ENCODE measurements around the gene CX3CR1.
"Not testable (repeated sequence)": the region's sequence is repeated elsewhere in the genome, so short reads cannot be mapped to it uniquely, and the experiment has no call there.

CX3CR1 gene
- 1.9 to 20.9 reads per million in 2 donors for total RNA-seq

DNA sequence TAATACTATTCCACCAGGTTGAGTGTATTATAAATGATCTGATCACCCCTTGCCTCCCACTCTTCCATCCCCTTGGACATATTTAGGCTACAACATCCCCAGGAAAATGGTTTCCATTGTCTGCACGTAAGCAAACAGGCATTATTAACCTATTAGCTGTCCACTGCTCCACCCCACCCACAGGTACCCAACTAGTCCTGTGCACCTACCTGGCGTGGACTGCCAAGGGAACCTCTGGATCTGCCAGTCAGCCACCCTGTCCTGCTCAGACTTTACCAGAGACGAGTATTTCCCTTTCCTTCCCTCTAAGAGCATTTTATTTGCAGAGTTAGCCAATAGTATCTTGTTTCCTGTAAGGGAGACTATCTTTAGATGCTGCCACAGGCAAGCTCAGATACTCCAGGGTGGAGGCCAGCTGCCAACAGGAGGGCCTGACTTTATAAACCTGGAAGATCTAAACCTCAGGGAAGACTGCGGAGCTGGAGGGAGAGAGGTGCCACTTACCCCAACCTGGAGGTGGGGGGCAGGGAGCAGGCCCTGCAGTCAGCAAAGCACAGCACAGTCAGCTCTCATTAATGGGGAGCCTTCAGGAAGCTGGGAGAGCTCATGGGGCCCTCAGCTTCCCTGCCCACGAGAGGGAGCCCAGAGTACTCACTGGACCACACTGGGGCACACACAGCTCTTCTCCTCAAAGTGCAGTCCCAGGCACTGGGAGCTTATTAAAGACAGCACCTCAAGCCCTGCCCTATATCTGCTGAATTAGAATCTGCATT is at the start of gene CX3CR1:
TSS of gene CX3CR1 (minus strand) at position 292 of the 773 bp plus-strand sequence. CDS start 13,527 bp downstream, outside the sequence.
- no peak for DNase-seq

- no peak for DNase-seq
Observed at GRCh38 chr3:39329493-39329892, 49.7 kb upstream of the CX3CR1 start, which contains the start of gene CCR8. CCR8 (plus strand) TSS chr3:39329709; CDS start chr3:39332332, 2,623 bp downstream.

- no peak for DNase-seq
Observed at GRCh38 chr3:39327746-39328349, 48.0 kb upstream of the CX3CR1 start.

GRCh38 chr3:39327053-39327745 is 47.4 kb upstream of the CX3CR1 start:
- no peak for DNase-seq

- DNase-seq: no peak
Observed at GRCh38 chr3:39325236-39325635, 45.4 kb upstream of the CX3CR1 start.

DNA sequence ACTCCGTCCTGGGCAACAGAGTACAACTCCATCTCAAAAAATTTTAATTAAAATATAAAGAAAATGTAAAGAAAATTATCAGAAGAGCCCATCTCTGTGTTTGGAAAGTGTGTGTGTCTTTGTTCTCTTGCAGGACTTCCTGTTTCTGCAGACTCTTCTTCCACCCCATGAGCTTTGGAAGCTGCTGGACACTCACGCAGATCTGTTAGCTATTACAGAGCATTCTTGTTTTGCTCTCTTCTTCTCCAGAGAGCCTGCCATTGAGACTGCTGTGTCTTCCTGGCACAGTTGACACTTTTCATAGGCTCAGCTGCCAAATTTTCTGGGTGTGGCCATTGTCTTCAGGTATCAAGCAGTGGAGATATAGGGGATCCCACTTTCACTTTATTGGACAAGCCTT is 43.7 kb upstream of the CX3CR1 start:
- DNase-seq: no peak

GRCh38 chr3:39322936-39323335 is 43.1 kb upstream of the CX3CR1 start:
- DNase-seq: no peak

GRCh38 chr3:39322209-39322715 is 42.4 kb upstream of the CX3CR1 start:
- not testable (repeated sequence) for DNase-seq

DNA sequence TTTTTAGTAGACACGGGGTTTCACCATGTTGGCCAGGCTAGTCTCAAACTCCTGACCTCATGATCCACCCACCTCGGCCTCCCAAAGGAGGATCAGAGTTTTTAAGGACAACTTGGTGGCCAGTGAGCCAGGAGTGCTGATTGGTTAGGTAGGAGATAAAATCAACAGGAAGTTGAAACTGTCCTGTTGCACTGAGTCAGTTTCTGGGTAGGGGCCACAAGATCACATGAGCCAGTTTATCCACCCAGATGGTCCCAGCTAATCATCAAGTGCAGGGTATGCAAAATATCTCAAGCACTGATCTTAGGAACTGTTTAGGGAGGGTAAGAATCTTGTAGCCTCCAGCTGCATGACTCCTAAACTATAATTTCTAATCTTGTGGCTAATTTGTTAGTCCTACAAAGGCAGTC is 41.7 kb upstream of the CX3CR1 start:
- not testable (repeated sequence) for DNase-seq

DNA sequence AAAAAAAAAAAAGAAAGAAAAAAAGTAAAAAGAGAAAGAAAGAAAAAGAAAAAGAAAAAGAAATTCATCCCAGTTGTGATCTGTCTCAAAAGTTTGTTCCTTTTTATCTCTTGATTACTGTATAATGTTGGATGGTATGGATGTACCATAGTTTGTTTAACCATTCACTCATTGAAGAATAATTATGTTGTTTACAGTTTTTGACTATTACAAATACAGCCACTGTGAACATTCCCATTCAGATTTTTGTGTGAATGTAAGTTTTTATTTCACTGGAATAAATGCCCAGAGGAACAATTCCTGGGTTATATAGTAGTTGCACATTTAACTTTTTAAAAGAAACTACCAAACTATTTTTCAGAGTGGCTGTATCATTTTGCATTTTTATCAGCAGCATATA is 39.4 kb upstream of the CX3CR1 start:
- DNase-seq: no peak

- no peak for DNase-seq
Observed at GRCh38 chr3:39318301-39318700, 38.5 kb upstream of the CX3CR1 start.

DNA sequence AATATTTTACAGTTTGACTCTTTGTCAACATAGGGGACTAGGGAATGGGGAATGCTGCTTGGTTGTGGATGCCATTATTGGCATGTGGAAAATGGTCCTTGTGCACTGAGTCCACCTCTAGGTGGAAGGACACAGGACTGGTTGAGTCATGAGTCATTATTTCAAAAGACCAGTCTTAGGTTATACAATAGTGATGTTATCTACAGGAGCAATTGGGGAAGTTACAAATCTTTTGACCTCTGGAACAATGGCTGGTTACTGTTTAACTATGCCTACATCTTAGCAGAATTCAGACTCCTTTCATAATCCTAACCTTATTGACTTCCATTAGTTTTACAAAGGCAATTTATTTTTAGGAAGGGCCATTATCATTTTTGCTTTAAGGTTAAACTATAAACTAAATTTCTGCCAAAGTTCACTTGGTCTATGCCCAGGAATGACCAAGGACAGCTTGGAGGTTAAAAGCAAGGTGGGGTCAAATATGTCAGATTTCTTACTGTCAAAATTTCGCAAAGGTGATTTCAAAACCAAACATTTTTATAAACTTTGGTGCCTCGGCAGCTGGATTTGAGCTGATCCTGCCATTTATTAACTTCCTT is 37.8 kb upstream of the CX3CR1 start:
- no peak for DNase-seq

DNA sequence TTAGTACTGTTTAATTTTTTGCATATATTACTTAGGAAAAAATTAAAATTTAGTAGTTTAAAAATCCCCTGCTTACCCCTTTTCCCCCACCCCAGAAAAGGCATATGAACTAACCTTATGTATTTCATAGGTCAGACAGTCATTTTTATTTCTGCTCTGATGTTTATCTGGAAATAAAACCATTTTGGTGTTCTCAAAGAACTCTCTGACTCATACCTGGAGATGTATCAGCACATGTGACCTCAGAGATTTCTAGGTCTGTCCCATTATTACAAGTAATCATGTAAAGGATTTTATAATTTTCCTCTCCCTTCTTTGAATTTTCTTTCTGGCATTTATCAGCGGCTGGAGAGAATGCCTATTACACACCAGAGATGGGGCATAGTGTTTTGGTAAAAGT is 35.6 kb upstream of the CX3CR1 start:
- no peak for DNase-seq

- no peak for DNase-seq
Observed at GRCh38 chr3:39313289-39313688, 33.5 kb upstream of the CX3CR1 start.

DNA sequence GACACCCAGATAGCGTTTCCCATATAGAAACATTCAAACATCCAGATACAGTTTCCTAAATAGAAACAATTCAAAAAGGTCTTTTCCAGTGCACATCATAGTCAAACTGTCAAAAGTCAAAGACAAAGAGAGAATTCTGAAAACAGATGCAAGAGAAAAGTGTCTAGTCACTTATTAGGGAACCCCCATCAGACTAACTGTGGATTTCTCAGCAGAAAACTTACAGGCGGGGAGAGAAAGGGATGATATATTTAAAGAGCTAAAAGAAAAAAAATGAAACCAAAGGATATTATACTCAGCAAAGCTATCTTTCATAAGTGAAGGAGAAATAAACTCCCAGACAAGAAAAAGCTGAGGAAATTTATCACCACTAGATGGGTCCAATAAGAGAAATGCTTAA is 22.3 kb upstream of the CX3CR1 start:
- DNase-seq: no peak

DNA sequence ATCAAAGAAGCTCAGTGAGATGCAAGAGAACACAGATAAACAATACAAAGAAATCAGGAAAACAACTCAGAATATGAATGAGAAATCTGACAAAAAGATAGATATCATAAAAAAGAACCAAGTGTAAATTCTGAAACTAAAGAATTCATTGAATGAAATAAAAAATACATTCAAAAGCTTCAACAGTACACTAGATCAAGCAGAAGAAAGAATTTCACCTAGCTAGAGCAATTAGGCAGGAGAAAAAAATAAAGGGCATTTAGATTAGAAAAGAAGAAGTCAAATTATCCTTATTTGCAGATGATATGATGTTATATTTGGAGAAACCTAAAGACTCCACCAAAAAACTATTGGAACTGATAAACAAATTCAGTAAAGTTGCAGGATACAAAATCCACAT is 19.4 kb upstream of the CX3CR1 start:
- no peak for DNase-seq

- no peak for DNase-seq
Observed at GRCh38 chr3:39296197-39297077, 16.6 kb upstream of the CX3CR1 start.

DNA sequence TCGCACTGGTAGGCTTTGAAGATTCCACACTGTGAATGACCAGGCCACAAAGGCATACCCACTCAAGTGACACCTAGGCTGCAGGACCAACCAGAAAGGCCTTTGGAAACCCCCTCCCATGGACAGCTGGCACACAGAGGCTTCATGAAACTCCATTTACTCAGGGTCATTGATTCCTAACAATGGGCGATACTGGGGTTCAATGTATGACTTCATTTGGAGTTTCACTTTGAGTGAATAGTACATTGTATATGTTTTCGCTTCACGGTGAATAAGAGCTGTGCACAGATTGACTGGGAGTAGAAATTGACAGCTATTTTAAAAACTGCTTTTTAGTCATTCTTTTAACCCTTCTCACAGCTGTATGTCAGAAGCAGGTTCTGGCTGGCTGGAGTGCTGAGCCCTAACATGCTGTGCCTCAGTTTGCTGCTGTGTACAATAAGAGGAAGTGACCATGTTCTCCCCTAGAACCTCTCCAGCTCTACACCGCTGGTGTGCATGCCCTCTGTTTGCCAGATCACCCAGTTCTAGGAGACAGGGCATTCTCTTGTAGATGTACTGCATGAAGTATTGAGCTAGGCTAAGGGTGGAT is 15.4 kb upstream of the CX3CR1 start:
- no peak for DNase-seq

- no peak for DNase-seq
Observed at GRCh38 chr3:39294446-39295183, 14.8 kb upstream of the CX3CR1 start.

- DNase-seq: no peak
Observed at GRCh38 chr3:39292961-39293360, 13.1 kb upstream of the CX3CR1 start.

DNA sequence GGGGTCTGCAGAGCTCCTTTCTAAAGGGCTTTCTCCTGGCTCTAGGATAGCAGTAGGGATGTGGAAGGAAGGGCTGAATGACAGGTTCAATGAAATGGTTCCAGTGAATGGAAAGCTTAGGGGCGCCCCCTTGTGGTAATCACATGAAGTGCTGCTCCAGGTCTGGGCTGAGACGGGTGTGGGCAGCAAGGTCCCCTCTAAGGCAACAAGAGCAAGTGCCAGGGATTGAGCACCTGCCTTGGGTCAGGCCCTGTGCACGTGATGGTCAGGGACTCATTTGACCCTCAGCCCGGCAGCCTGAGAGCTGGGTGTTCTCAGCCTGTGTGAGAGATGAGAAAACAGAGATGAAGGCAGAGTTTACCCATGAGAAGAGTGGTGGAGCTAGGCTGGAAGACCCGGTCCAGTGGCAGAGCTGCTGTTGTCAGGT is 12.1 kb upstream of the CX3CR1 start:
- DNase-seq: no peak
